K562 (cell line): ENCODE data around the gene TBX10. TPM values are rescaled to one million over a fixed set of nuclear protein-coding genes. Genes with fewer than 3 reads are reported as not detected.
A peak's percentile ranks its signal among the peaks of the same experiment; 100 is the strongest.

ENCODE experiments used
- ARNT ChIP-seq, 2 experiments: fragments of 450-650 bp; IDR thresholded peaks; 2 replicates each; pipeline ENCODE4 v1.6.1; 2016; ENCODE audit warnings: mild to moderate bottlenecking in 1 of 2
- CSDE1 ChIP-seq, 2 experiments: fragments of 450-650 bp; IDR thresholded peaks; 2 replicates each; pipeline ENCODE4 v1.6.1; 2016; ENCODE audit warnings: mild to moderate bottlenecking in 1 of 2
- FOXK1 ChIP-seq: sonication (generic); formaldehyde crosslinking; IDR thresholded peaks from 2 replicates; pipeline ENCODE4 v1.8.0; 2022; ENCODE audit warnings: missing genetic modification reagents, mild to moderate bottlenecking, borderline replicate concordance
- HDAC1 ChIP-seq, 2 experiments: fragments of 450-650 bp; IDR thresholded peaks; 2 replicates each; pipeline ENCODE4 v1.6.1; 2016 to 2017; ENCODE audit warnings: inconsistent platforms in 1 of 2, mild to moderate bottlenecking in 1 of 2, moderate library complexity in 1 of 2
- KAT7 ChIP-seq: sonication (generic); formaldehyde crosslinking; IDR thresholded peaks from 2 replicates; pipeline ENCODE4 v1.8.0; 2022; ENCODE audit warnings: missing genetic modification reagents, mild to moderate bottlenecking, borderline replicate concordance
- KDM1A ChIP-seq, 2 experiments: fragments of 450-650 bp; IDR thresholded peaks; 2 replicates each; pipeline ENCODE4 v1.6.1; 2016; ENCODE audit warnings: mild to moderate bottlenecking in 2 of 2
- LCOR ChIP-seq: sonication (generic); formaldehyde crosslinking; IDR thresholded peaks from 2 replicates; pipeline ENCODE4 v1.8.0; 2022; ENCODE audit warnings: mild to moderate bottlenecking, missing genetic modification reagents
- MAFK ChIP-seq: IDR thresholded peaks from 2 replicates; pipeline ENCODE4 v1.6.1; 2011; ENCODE audit warnings: low read length, improper control_type of control experiment
- NEUROD1 ChIP-seq: fragments of 150-350 bp; IDR thresholded peaks from 2 replicates; pipeline ENCODE4 v1.6.1; 2014; ENCODE audit warnings: borderline replicate concordance, low read length, low read depth; ENCODE audit not compliant: partially characterized antibody
- NFYB ChIP-seq: IDR thresholded peaks from 2 replicates; pipeline ENCODE4 v1.6.1; 2011; ENCODE audit warnings: mild to moderate bottlenecking, moderate library complexity; ENCODE audit not compliant: insufficient read length; ENCODE audit errors: extremely low read depth
- PHB ChIP-seq: fragments of 250-450 bp; sonication (Bioruptor Pico); IDR thresholded peaks from 2 replicates; pipeline ENCODE4 v1.5.0; 2021
- POLR2B ChIP-seq: fragments of 450-650 bp; IDR thresholded peaks from 2 replicates; pipeline ENCODE4 v1.6.1; 2018; ENCODE audit warnings: low read depth; ENCODE audit not compliant: partially characterized antibody
- POLR2G ChIP-seq: fragments of 200-400 bp; formaldehyde crosslinking; IDR thresholded peaks from 2 replicates; pipeline ENCODE4 v1.6.1; 2017; ENCODE audit warnings: low read depth, mild to moderate bottlenecking, antibody characterized with exemption, low read length, moderate library complexity
- SIX5 ChIP-seq, 2 experiments: IDR thresholded peaks; 2 replicates each; pipeline ENCODE4 v1.6.1; 2011; ENCODE audit warnings: low read length in 2 of 2, borderline replicate concordance in 1 of 2, low read depth in 1 of 2, mild to moderate bottlenecking in 1 of 2, moderate library complexity in 1 of 2; ENCODE audit not compliant: insufficient read depth in 1 of 2
- TSC22D4 ChIP-seq: fragments of 450-650 bp; IDR thresholded peaks from 2 replicates; pipeline ENCODE4 v1.6.1; 2016; ENCODE audit warnings: missing genetic modification characterization, missing biosample characterization, control low read depth
- USF1 ChIP-seq: sonication (generic); formaldehyde crosslinking; IDR thresholded peaks from 2 replicates; pipeline ENCODE4 v1.9.0; 2022; ENCODE audit warnings: mild to moderate bottlenecking, missing genetic modification reagents
- ZC3H4 ChIP-seq: sonication (generic); formaldehyde crosslinking; IDR thresholded peaks from 2 replicates; pipeline ENCODE4 v1.9.0; 2021; ENCODE audit warnings: missing genetic modification reagents, borderline replicate concordance
- ZNF277 ChIP-seq: fragments of 250-450 bp; sonication (Bioruptor Pico); IDR thresholded peaks from 2 replicates; pipeline ENCODE4 v1.8.0; 2022; ENCODE audit warnings: inconsistent platforms, mild to moderate bottlenecking, moderate library complexity, borderline replicate concordance
- polyA plus RNA-seq, 8 experiments: library from polyadenylated mRNA; depleted of rRNA in 4 of 8; stranded (reverse) in 5 of 8; unstranded in 3 of 8; fragments of >200 nt; fragmentation: Nextera tagmentation in 2 of 8; fragmentation: Illumina TruSeq in 1 of 8; extraction: Ambion mirVana in 2 of 8; extraction: Trizol in 1 of 8; gene quantifications; 2 replicates each; pipeline versions ENCODE4 v1.2.1 to v1.2.3, GENCODE V29; 2011 to 2014; ENCODE audit warnings: inconsistent platforms in 1 of 8, missing spikeins in 1 of 8
- total RNA-seq, 7 experiments: library from RNA; depleted of rRNA in 6 of 7; stranded (reverse); fragments of >200 nt in 6 of 7; fragmentation: Illumina TruSeq in 2 of 7; extraction: Trizol in 2 of 7; gene quantifications; 2 replicates each; pipeline versions ENCODE4 v1.2.1 to v1.2.3, GENCODE V29; 2011 to 2021; ENCODE audit warnings: low replicate concordance in 1 of 7
- TF ChIP-seq, protein P1 (sequence below): fragments of 250-450 bp; sonication (Bioruptor Pico); IDR thresholded peaks from 2 replicates; pipeline ENCODE4 v1.4.0; 2020; ENCODE audit warnings: mild to moderate bottlenecking, moderate library complexity, borderline replicate concordance
- TF ChIP-seq, protein P2 (sequence below): fragments of 250-450 bp; sonication (Bioruptor Pico); IDR thresholded peaks from 2 replicates; pipeline ENCODE4 v1.8.0; 2021; ENCODE audit warnings: moderate library complexity, mild to moderate bottlenecking, inconsistent platforms

TBX10 gene
- total and polyA plus RNA-seq, 9 of the 15 experiments (the other 6 are each of a cell fraction or from before 2014, with no cell fraction given) = not detected

DNA sequence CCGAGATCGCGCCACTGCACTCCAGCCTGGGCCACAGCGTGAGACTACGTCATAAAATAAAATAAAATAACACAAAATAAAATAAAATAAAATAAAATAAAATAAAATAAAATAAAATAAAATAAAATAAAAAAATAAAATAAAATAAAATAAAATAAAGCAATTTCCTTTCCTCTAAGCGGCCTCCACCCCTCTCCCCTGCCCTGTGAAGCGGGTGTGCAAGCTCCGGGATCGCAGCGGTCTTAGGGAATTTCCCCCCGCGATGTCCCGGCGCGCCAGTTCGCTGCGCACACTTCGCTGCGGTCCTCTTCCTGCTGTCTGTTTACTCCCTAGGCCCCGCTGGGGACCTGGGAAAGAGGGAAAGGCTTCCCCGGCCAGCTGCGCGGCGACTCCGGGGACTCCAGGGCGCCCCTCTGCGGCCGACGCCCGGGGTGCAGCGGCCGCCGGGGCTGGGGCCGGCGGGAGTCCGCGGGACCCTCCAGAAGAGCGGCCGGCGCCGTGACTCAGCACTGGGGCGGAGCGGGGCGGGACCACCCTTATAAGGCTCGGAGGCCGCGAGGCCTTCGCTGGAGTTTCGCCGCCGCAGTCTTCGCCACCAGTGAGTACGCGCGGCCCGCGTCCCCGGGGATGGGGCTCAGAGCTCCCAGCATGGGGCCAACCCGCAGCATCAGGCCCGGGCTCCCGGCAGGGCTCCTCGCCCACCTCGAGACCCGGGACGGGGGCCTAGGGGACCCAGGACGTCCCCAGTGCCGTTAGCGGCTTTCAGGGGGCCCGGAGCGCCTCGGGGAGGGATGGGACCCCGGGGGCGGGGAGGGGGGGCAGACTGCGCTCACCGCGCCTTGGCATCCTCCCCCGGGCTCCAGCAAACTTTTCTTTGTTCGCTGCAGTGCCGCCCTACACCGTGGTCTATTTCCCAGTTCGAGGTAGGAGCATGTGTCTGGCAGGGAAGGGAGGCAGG lies 56.0 kb downstream of the TBX10 start, which contains the start of gene GSTP1 (continued):
- TF ChIP-seq, protein P1, sequence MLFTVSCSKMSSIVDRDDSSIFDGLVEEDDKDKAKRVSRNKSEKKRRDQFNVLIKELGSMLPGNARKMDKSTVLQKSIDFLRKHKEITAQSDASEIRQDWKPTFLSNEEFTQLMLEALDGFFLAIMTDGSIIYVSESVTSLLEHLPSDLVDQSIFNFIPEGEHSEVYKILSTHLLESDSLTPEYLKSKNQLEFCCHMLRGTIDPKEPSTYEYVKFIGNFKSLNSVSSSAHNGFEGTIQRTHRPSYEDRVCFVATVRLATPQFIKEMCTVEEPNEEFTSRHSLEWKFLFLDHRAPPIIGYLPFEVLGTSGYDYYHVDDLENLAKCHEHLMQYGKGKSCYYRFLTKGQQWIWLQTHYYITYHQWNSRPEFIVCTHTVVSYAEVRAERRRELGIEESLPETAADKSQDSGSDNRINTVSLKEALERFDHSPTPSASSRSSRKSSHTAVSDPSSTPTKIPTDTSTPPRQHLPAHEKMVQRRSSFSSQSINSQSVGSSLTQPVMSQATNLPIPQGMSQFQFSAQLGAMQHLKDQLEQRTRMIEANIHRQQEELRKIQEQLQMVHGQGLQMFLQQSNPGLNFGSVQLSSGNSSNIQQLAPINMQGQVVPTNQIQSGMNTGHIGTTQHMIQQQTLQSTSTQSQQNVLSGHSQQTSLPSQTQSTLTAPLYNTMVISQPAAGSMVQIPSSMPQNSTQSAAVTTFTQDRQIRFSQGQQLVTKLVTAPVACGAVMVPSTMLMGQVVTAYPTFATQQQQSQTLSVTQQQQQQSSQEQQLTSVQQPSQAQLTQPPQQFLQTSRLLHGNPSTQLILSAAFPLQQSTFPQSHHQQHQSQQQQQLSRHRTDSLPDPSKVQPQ = no peak
- no peak for TF ChIP-seq TSC22D4 (tag)
- 0 out of 2 replicates have a peak, but pooled peaks have one; percentile 19 for TF ChIP-seq USF1 (CRISPR knock-in tag)
- TF ChIP-seq SIX5 (IDR thresholded peaks at IDR 0.05; ENCODE audit: borderline replicate concordance in 1 of 2, insufficient read depth in 1 of 2, low read depth in 1 of 2, low read length in 2 of 2) = no peak
- TF ChIP-seq NFYB = no peak
- 0 out of 4 replicates have a peak, but pooled peaks of 1 of the 2 experiments have one; percentile 22 for TF ChIP-seq HDAC1 (IDR thresholded peaks at IDR 0.05)
- no peak; the same call in 1 of the 2 replicates for TF ChIP-seq LCOR (CRISPR knock-in tag)
- TF ChIP-seq NEUROD1 = no peak
- TF ChIP-seq, protein P2, sequence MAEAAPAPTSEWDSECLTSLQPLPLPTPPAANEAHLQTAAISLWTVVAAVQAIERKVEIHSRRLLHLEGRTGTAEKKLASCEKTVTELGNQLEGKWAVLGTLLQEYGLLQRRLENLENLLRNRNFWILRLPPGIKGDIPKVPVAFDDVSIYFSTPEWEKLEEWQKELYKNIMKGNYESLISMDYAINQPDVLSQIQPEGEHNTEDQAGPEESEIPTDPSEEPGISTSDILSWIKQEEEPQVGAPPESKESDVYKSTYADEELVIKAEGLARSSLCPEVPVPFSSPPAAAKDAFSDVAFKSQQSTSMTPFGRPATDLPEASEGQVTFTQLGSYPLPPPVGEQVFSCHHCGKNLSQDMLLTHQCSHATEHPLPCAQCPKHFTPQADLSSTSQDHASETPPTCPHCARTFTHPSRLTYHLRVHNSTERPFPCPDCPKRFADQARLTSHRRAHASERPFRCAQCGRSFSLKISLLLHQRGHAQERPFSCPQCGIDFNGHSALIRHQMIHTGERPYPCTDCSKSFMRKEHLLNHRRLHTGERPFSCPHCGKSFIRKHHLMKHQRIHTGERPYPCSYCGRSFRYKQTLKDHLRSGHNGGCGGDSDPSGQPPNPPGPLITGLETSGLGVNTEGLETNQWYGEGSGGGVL (CRISPR knock-in tag) = no peak
- TF ChIP-seq KAT7 (CRISPR knock-in tag) = no peak; the same call in 1 of the 2 replicates
- TF ChIP-seq ZNF277 (CRISPR knock-in tag) = no peak
- TF ChIP-seq POLR2G = peak; percentile 99
- no peak for TF ChIP-seq PHB
- peak; percentile 85 for TF ChIP-seq MAFK
- TF ChIP-seq POLR2B = peak; percentile 92
- TF ChIP-seq ARNT (IDR thresholded peaks at IDR 0.05) = no peak
- no peak for TF ChIP-seq FOXK1 (CRISPR knock-in tag)
- TF ChIP-seq CSDE1 (IDR thresholded peaks at IDR 0.05) = no peak
- no peak for TF ChIP-seq KDM1A (IDR thresholded peaks at IDR 0.05)
- no peak for TF ChIP-seq ZC3H4
